ENCODE results near the gene PLEK.

- TF ChIP-seq REST (IDR thresholded peaks at IDR 0.05; ENCODE audit: borderline replicate concordance) = no peak
- TF ChIP-seq CTCF (IDR thresholded peaks at IDR 0.05; ENCODE audit: poor library complexity, severe bottlenecking) = no peak
- TF ChIP-seq EZH2 (IDR thresholded peaks at IDR 0.05; ENCODE audit: borderline replicate concordance, insufficient read depth, low read length, poor library complexity, severe bottlenecking) = no peak
Measured at GRCh38 chr2:68386365-68386764, 21.3 kb downstream of the PLEK start.
